GM12878 (cell line): ENCODE measurements around the gene PLXDC1. TPM values are rescaled to one million over a fixed set of nuclear protein-coding genes. Genes with fewer than 3 reads are reported as not detected.

ENCODE experiments used
- ATAC-seq: fragments of 200-7000 bp; cut with Tn5 transposase; 3 replicates; pipeline ENCODE4 v1.9.1; 2020; ENCODE audit warnings: mild to moderate bottlenecking, moderate library complexity
- BruUV-seq: library from RNA; stranded (reverse); fragments of 400-500 nt; replicated peaks from 2 replicates; lab custom pipeline; 2021; lab: Mats Ljungman, UMichigan
- CTCF ChIA-PET: fragments of 300-600 bp; sonication (Branson Sonifier 250); formaldehyde crosslinking; extraction: SDS; loops from one replicate; lab custom pipeline; 2021; ENCODE audit warnings: inconsistent platforms; lab: Yijun Ruan, JAX
- POLR2A ChIA-PET: fragments of 350-600 bp; formaldehyde crosslinking; extraction: SDS; loops from one replicate; lab custom pipeline; 2021; ENCODE audit warnings: inconsistent platforms; lab: Charles Lee
- RAD21 ChIA-PET: fragments of 300-600 bp; sonication (Branson Sonifier 250); formaldehyde crosslinking; loops from one replicate; lab custom pipeline; 2023; ENCODE audit warnings: antibody characterized with exemption; ENCODE audit not compliant: unreplicated experiment; lab: Charles Lee
- SMC1A ChIA-PET: fragments of 300-600 bp; sonication (Branson Sonifier 250); formaldehyde crosslinking; loops from one replicate; lab custom pipeline; 2023; ENCODE audit not compliant: unreplicated experiment, uncharacterized antibody; lab: Charles Lee
- DNase-seq: peaks from one replicate; pipeline ENCODE4 v3.0.0-alpha.2; 2011; ENCODE audit warnings: low read depth, low spot score
- FAIRE-seq: peaks from 3 replicates; lab custom pipeline; 2011; peaks lifted over from hg19 to GRCh38; lab: Jason Lieb, UNC
- H2AFZ ChIP-seq: 2 replicates; pipeline ENCODE4 v1.6.0; 2011; ENCODE audit warnings: low read depth, low read length, control low read depth; ENCODE audit not compliant: control insufficient read depth
- H3K27ac ChIP-seq: 2 replicates; pipeline ENCODE4 v1.5.1; 2011; ENCODE audit warnings: control low read depth; ENCODE audit not compliant: control insufficient read depth, insufficient read depth
- H3K27me3 ChIP-seq, 2 experiments: replicated peaks in 1 of 2; 2 replicates each; pipeline versions ENCODE4 v1.6.0 to v1.6.1; 2011; ENCODE audit warnings: low read length in 1 of 2; ENCODE audit not compliant: control insufficient read depth in 2 of 2, insufficient read depth in 2 of 2
- H3K36me3 ChIP-seq, 2 experiments: 2 replicates each; pipeline ENCODE4 v1.5.1; 2011; ENCODE audit warnings: low read length in 1 of 2; ENCODE audit not compliant: control insufficient read depth in 2 of 2, insufficient read depth in 2 of 2
- H3K4me1 ChIP-seq: 2 replicates; pipeline ENCODE4 v1.6.1; 2011; ENCODE audit warnings: mild to moderate bottlenecking, low read length, moderate library complexity, mixed read lengths; ENCODE audit not compliant: control insufficient read depth, insufficient read depth
- H3K4me2 ChIP-seq: 2 replicates; pipeline ENCODE4 v1.6.0; 2011; ENCODE audit warnings: control low read depth; ENCODE audit not compliant: control insufficient read depth, insufficient read depth
- H3K4me3 ChIP-seq: fragments of 200-600 bp; sonication (generic); 2 replicates; pipeline ENCODE4 v1.5.1; 2016
- H3K79me2 ChIP-seq: 2 replicates; pipeline ENCODE4 v1.6.0; 2011; ENCODE audit warnings: low read length; ENCODE audit not compliant: control insufficient read depth, insufficient read depth
- H3K9ac ChIP-seq: 2 replicates; pipeline ENCODE4 v1.8.0; 2011; ENCODE audit warnings: low read length, control low read depth, mixed read lengths; ENCODE audit not compliant: control insufficient read depth, insufficient read depth
- H3K9me3 ChIP-seq: replicated peaks from 3 replicates; pipeline ENCODE4 v1.5.1; 2011; ENCODE audit warnings: mild to moderate bottlenecking, low read length; ENCODE audit not compliant: control insufficient read depth, insufficient read depth
- H4K20me1 ChIP-seq: 2 replicates; pipeline ENCODE4 v1.6.0; 2011; ENCODE audit not compliant: control insufficient read depth, insufficient read depth
- HCFC1 ChIP-seq: fragments of 150-350 bp; IDR thresholded peaks from 2 replicates; pipeline ENCODE4 v1.6.1; 2014; ENCODE audit warnings: low read length
- SIX5 ChIP-seq: IDR thresholded peaks from 2 replicates; pipeline ENCODE4 v1.6.1; 2011; ENCODE audit warnings: mild to moderate bottlenecking, low read depth, low read length, moderate library complexity; ENCODE audit not compliant: severe bottlenecking
- ZNF217 ChIP-seq: fragments of 450-650 bp; IDR thresholded peaks from 2 replicates; pipeline ENCODE4 v1.6.1; 2017; ENCODE audit warnings: antibody characterized with exemption, mild to moderate bottlenecking
- WGBS: methylation state at CpG from one replicate; pipeline ENCODE4 v1.1.6; 2016; ENCODE audit warnings: low lambda C conversion rate; ENCODE audit not compliant: insufficient replicate concordance, insufficient coverage; ENCODE audit errors: missing lambda C conversion rate; 5-methylcytosine and 5-hydroxymethylcytosine counted together
- in situ Hi-C: fragments of 300-500 bp; cut with MboI; formaldehyde crosslinking; loops from 9 replicates; pipeline ENCODE4 v1.14.3; 2018; ENCODE audit warnings: mixed read lengths
- intact Hi-C: fragments of 100-400 bp; cut with micrococcal nuclease; formaldehyde crosslinking; loops from one replicate; pipeline ENCODE4 v1.14.2; 2022; ENCODE audit not compliant: unreplicated experiment
- polyA plus RNA-seq, 11 experiments: library from polyadenylated mRNA; depleted of rRNA in 4 of 11; unstranded in 6 of 11; stranded (reverse) in 5 of 11; fragments of >200 nt; fragmentation: Nextera tagmentation in 4 of 11; fragmentation: Illumina TruSeq in 1 of 11; extraction: Ambion mirVana in 4 of 11; extraction: Trizol in 1 of 11; gene quantifications; 1 replicate in 1 of 11; 2 replicates in 10 of 11; pipeline versions ENCODE4 v1.2.1 to v1.2.3, GENCODE V29; 2011 to 2016; ENCODE audit warnings: inconsistent platforms in 2 of 11, missing spikeins in 2 of 11, low read depth in 1 of 11
- total RNA-seq, 4 experiments: library from RNA; depleted of rRNA in 3 of 4; stranded (reverse); fragments of >200 nt in 3 of 4; fragmentation: Illumina TruSeq in 1 of 4; extraction: Trizol in 1 of 4; gene quantifications; 2 replicates each; pipeline versions ENCODE4 v1.2.1 to v1.2.3, GENCODE V29; 2013 to 2021

The PLXDC1 gene
- total and polyA plus RNA-seq, 10 of the 15 experiments (the other 5 are each of a cell fraction or from before 2014, with no cell fraction given) = 0.03 to 0.30 (median 0.22) TPM; not detected in 7

DNA sequence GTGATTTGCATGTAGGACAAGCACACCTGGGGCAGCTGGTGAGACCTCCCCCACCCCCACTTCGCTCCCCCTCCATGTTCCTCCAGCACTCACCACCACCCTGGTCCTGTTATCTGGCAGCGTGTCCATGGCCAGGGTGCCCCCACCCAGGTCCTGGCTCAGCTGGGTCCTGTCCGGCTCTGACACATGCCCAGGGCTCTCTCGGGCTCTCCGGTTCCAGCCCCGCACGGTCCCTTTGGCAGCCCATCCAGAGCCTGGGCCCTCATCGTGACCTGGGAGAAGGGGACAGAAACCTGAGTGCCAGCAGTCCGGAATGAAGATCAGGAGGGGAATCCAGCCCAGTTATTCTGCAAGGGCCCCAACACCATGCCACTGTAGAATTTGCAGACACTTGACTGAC is 11.9 kb downstream of the PLXDC1 start:
- no TSS peak for BruUV-seq
- in situ Hi-C loops = no loop called here
- intact Hi-C loops = no loop called here
- ChIA-PET RAD21 (no interaction called here), POLR2A (no interaction called here), CTCF (interaction anchor here (0.6 kb wide), 1 partner anchor 98 kb away, joined by 3 read pairs; no protein-coding TSS in a partner anchor), SMC1A (no interaction called here)
- no peaks in the 10 kb centered on the region for H3K9me3 ChIP-seq
- H2AFZ ChIP-seq = no peak overlapping the region
- H4K20me1 ChIP-seq = no peaks in the 10 kb centered on the region
- no peaks in the 10 kb centered on the region for H3K79me2 ChIP-seq
- DNase-seq = no peak
- no peak overlapping the region; the same call in 1 of the 2 replicates for H3K9ac ChIP-seq
- no peak for ATAC-seq
- no peaks in the 10 kb centered on the region for H3K4me1 ChIP-seq
- no peaks in the 10 kb centered on the region for H3K36me3 ChIP-seq
- H3K4me3 ChIP-seq = no peak overlapping the region
- no peak for FAIRE-seq
- no peaks in the 10 kb centered on the region for H3K27me3 ChIP-seq
- no peak overlapping the region for H3K27ac ChIP-seq
- 63% methylated on average over 9 of the region's 9 CpGs for WGBS
- TF ChIP-seq ZNF217 = no peak
- TF ChIP-seq HCFC1 = no peak
- no peak overlapping the region for H3K4me2 ChIP-seq

- no peak overlapping the region for H3K4me2 ChIP-seq
- CTCF ChIA-PET = no interaction called here
- H3K9me3 ChIP-seq = no peaks in the 10 kb centered on the region
- no peaks in the 10 kb centered on the region for H4K20me1 ChIP-seq
- ATAC-seq (no peak), DNase-seq (no peak), FAIRE-seq (no peak)
- 29% methylated on average over 2 of the region's 2 CpGs for WGBS
- no peaks in the 10 kb centered on the region for H3K36me3 ChIP-seq
- H3K4me1 ChIP-seq = no peaks in the 10 kb centered on the region
- intact Hi-C loops = no loop called here
- SMC1A ChIA-PET = no interaction called here
- no TSS peak for BruUV-seq
- H2AFZ ChIP-seq = no peak overlapping the region
- H3K27ac ChIP-seq = no peak overlapping the region
- H3K27me3 ChIP-seq = no peaks in the 10 kb centered on the region
- RAD21 ChIA-PET = no interaction called here
- no peak overlapping the region for H3K4me3 ChIP-seq
- no peak for TF ChIP-seq SIX5
- in situ Hi-C loops = no loop called here
- POLR2A ChIA-PET = no interaction called here
- no peaks in the 10 kb centered on the region for H3K79me2 ChIP-seq
- H3K9ac ChIP-seq = no peak overlapping the region
Observed at GRCh38 chr17:39139161-39139511, 12.3 kb downstream of the PLXDC1 start.
